Measurements from ENCODE around the gene MYCBP2.
"Not testable (repeated sequence)": the region's sequence is repeated elsewhere in the genome, so short reads cannot be mapped to it uniquely, and the experiment has no call there.

Gene MYCBP2

DNA sequence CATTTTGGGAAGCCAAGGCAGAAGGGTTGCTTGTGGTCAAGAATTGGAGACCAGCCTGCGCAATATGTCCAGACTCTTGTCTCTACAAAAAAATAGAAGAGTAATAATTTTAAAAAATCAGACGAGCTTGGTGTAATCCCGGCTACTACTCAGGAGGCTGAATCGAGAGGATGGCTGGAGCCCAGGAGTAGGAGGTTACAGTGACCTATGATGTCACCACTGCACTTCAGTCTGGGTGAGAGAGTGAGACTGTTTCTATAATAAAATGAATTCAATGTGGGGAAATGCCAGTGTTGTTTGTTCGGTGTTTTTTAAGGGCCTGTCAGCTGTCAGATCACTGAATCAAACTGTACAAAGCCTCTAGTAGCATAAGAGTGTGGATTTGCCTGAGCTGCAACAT, 298.7 kb downstream of the MYCBP2 start:
- no peak for DNase-seq (ENCODE audit: low read depth in 2 of 2)

DNA sequence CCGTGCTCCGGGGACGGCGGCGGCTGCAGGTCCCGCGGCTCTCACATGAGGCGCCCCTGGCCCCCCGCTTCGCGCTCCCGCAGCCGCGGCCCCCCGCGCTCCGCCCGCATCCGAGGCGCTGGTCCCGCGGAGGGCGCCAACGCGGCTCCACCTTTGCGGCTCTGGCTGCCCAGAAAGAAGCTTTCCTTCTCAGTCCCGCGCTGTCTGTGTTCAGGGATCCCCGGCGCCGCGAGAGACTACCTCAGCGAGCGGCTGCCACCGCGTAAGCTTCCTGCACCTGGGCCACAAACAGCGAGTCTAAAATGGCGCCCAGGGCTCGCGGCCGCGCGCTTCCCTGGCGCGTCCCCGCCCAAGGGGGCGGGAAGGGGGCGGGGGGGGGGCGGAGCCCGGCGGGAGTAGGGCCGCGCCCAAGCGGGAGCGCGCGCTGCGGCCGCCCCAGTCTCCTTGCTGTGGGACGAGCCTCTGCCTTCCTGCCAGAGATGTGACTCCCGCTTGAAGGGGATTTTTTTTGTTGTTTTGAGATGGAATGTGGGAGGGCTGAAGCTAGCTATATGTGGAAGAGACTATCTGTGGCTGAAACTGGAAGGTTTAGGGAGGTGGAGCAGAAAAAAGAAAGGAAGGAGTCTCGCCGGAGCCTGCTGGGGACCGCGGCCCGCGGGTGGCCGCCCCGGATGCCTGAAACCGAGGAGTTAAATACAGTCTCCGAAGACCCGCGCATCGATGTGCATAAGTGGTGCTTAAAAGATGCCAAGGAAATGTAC, 299.9 kb downstream of the MYCBP2 start, which contains the start of gene FBXL3:
Gene FBXL3, minus strand, starts transcription at position 299 of the 761 bp plus-strand sequence. CDS start 5,299 bp downstream, outside the sequence.
- DNase-seq (ENCODE audit: low read depth in 2 of 2): peak; percentile 50 to 57

DNA sequence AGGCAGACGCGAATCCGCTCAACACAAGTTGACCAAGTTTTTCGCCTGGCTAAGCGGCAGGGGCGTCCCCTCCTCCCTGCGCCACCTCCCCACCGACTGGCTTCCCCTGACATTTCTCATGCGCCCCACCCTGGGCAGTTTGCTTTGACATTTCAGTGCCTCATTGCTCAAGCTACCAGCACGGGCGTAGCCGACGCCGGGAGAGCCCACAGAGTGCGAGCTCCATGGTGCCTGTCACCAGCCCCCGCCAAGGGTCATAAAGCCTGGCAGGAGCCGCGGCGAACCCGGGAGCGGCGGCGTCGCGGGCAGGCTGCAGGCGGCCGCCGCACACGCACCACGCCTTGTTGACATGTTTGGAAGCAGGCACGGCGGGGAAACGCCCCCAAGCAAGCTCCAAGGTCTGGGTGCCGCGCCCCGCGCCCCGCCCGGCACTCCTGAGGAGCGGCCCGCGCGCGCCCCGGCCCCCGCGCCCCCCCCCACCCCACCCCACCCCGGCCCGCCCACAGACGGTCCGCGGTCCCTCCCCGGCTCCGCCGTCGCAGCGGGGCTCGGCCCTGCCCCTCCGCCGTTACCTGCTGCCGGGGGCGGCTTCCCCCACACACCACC, 300.5 kb downstream of the MYCBP2 start:
- DNase-seq (ENCODE audit: low read depth in 2 of 2): peak; percentile 32 to 35

DNA sequence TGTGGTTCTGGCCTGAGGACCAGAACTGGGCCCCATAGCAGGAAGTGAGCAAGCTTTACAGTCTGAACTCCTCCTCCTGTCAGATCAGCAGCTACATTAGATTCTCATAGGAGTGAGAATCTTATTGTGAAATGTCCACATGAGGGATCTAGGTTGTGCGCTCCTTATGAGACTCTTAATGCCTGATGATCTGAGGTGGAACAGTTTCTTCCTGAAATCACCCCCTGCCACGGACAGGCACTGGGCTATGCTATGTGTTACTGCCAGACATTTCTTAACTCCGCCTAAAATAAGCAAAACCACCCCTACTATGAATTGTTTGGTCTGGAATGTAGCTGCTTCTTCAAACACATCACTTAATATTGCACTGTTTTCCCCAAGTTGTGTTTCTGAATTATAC, 304.6 kb downstream of the MYCBP2 start:
- DNase-seq (ENCODE audit: low read depth in 2 of 2): no peak

DNA sequence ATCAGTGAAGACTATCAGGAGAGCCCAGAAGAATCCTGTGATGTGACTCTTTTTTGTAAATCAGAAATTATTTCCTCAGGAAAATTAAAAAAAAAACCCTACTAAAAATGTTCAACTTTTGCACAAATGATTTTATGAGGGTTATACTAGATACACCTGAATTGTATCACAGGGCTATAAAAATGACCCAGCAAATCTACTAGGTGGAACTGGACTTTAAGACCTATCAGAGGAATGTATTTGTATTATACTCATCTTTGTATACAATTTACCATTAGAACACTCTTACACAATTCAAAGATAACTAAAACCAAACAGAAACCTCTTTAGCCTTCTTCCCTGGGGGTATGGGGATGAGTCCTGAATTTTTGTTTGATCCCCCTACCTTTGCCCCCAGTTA, 307.1 kb downstream of the MYCBP2 start:
- no peak for DNase-seq (ENCODE audit: low read depth in 2 of 2)

DNA sequence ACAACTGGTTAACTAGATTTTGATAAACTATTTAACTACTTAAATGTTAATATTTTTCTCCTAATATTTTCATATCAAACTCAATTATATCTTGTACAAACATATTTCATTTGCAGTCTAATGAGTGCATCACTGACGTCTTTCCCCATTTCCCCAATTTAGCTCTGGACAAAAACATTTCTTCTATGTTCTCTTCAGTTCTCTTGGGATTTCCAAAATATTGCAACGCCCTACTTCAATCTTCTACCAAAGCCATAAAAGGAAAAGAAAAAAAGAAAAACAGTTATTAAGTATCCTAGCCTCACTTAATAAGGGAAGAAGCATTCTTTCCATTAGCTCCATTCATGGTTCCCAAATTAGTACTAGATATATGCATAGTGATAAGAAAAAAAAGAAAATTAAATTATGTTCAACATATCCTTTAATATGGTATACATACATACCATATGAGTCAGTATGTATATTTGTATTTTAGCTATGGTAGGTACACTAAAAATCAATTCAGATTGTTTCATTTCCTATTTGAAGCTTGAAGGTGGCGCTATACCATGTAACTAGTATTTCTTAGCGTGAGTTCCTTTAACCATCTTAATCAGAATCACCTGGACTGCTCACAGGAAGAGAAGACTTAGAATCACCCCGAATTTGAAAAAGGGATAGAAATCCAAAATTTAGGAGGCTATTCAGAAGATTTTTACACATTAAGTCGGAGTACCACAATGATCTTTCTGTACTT, 309.8 kb downstream of the MYCBP2 start:
- no peak for DNase-seq (ENCODE audit: low read depth in 2 of 2)

DNA sequence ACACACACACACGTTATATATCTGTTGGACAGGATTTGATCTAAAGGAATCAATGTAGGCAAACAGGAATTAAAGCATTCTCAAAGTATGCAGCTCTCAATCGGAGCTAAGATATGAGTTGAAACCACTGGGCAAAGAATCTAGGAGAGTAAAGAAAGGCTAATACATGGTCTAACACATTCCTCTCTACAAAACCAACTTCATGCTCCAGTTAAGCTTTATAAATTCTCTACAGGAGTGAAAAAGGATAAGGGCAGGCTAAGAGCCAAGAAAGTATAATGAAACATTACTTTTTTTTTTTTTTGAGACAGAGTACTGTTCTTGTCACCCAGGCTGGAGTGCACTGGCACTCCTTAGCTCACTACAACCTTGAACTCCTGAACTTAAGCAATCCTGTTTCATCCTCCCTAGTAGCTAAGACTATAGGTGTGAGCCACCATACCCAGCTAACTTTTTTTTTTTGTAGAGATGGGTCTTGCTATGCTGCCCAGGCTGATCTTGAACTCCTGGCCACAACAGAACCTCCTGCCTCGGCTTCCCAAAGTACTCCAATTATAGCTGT, 310.6 kb downstream of the MYCBP2 start:
- no peak for DNase-seq (ENCODE audit: low read depth in 2 of 2)

DNA sequence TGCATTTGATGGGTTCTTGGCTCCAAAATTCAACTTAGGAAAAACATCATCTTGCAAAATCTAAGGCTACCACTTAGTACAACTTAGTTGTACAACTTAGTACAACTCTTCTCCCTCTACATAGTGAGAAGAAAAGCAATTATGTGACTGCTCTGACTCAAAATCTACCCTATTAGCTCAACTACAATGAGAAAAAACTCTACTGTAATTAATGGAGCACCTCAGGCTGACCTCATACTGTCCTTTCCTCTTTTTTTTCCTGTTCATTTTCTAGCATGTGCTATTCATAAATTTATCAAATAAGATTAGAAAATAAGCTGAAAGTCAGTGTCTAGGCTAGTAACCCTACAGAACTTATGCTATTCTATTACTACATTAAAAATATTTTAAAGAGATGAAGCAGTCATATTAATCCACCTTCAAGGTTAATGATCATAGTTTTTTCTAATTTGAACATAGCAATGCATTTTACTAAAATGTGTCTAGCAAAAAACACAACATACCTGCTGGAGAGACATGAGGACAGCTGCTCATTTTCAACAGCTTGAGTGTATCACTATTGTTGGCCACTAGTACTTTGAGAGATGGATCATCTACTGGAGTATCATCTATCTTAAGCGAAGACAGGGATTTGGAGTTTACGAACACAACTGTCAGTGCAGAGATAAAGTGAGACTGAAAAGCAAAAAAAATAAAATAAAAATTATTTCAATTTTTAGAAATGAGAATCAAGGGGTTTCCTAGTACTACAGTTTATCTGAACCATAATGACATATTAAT, 311.8 kb downstream of the MYCBP2 start:
- no peak for DNase-seq (ENCODE audit: low read depth in 2 of 2)

DNA sequence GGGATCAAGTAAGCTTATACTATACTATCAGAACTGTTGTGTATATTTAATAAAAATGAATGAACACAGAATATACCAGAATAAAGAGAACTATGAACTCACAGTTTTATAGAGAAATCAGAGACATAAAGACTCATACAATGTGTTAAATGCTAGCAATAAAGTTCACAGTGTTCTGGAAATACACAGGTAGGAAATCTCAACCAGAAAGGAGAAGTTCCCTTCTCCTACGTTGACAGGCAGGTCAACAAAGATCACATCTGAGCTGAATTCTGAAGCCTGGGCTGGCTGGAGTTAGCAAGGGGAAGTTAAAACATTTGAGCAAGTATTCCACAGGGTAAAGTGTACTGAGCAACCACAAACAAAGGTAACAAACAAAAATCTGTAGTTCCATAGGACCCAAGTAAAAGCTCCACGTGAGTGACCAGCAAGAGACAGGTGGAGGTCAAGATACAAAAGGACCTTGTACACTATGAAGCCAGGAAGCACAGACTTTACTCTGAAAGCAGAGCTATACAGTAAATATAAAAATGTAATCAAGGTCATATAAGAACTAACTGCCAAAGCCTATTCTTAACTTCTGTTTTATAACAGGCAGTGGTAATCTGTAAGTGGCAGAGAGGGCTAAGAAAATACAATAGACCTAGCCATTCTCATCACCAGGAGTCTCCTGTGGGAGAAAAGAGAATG, 312.9 kb downstream of the MYCBP2 start:
- no peak for DNase-seq (ENCODE audit: low read depth in 2 of 2)

DNA sequence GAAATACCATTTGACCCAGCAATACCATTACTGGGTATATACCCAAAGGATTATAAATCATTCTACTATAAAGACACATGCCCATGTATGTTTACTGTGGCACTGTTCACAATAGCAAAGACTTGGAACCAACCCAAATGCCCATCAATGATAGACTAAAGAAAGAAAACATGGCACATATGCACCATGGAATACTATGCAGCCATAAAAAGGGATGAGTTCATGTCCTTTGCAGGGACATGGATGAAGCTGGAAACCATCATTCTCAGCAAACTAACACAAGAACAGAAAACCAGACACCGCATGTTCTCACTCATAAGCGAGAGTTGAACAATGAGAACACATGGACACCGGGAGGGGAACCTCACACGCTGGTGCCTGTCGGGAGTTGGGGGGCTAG, 317.2 kb downstream of the MYCBP2 start:
- DNase-seq (ENCODE audit: low read depth in 2 of 2): not testable (repeated sequence)

DNA sequence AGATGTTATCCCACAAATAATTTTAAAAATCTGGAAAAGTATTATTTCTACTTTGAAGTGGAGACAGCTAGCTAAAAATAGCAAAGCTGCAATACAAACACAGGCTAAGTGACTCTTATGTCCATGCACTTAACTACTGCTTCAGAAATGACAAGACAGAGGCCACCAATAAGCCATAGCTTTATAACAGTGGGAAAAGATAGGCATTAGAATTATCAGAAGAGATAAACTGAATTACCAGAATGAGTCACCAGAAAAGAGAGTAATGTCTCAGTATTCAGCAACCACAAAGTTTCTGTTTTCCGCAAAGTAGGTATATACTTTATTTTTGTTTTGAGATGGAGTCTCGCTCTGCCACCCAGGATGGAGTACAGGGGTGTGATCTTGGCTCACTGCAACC, 317.9 kb downstream of the MYCBP2 start:
- no peak for DNase-seq (ENCODE audit: low read depth in 2 of 2)

DNA sequence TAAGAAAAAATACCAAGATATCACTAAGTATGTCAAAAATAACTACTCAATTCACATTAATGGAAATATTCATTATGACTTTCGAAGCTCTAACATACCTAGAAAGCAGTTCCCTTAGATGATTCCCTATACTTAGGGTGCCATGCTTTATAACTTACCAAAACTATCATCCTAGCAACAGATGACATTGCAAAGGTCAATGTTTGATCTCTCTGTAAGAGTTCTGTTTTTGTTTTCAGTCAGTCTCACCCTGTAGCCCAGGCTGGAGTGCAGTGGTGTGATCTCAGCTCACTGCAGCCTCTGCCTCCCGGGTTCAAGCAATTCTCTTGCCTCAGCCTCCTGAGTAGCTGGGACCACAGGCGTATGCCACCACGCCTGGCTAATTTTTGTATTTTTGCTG, 318.6 kb downstream of the MYCBP2 start:
- not testable (repeated sequence) for DNase-seq (ENCODE audit: low read depth in 2 of 2)

DNA sequence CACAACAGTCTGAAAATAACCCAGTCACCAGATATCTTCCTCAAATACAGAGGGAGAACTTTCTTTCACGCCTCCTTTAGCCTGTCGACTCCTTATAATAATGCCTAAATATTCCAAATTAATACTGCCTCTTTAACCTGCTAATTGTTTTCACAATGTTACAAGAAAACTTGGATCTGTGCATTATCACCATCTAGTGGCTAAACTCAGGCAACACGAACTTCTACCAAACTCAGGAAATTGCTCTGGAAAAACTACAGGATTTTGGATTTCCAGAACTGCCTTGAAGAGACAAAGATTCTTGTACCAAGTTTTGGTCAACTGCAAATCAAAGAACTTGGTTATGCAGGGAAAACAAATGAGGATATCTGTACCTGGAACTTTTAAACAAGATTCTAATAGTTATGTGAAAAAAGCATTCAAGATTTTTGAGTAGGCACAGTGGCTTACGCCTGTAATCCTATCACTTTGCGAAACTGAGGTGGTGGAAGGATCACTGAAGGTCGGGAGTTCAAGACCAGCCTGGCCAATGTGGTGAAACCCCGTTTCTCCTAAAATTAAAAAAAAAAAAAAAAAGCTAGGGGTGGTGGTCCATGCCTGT, 324.2 kb downstream of the MYCBP2 start:
- DNase-seq (ENCODE audit: low read depth in 2 of 2): no peak

DNA sequence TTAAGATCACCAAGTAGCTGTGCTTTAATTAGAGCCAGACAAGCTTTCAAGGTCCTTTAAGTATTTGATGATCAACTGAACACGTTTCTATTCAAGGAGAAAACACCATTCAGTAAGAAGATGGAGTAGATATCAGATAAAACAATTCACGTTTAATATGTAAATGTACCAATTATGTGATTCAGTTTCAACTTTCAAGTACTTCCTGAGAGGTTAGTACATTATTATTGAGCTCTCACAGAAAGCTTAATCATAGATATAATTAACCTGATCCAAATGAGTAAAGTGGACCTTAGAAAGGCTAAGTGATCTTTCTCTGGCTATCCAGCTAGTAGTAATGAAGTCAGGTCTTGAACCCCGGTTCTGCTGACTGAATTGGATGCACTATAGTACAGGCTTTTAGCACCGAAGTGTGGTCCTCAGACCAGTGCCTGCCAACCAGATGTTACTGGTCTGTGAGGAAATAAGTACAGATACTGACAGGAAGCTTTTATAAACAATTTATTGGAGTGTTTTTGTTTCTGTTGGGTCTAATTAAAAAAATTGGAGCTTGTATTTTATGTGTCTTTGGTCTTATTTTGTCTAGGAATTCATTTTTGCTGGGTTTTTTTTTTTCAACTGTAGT, 324.8 kb downstream of the MYCBP2 start:
- no peak for DNase-seq (ENCODE audit: low read depth in 2 of 2)

DNA sequence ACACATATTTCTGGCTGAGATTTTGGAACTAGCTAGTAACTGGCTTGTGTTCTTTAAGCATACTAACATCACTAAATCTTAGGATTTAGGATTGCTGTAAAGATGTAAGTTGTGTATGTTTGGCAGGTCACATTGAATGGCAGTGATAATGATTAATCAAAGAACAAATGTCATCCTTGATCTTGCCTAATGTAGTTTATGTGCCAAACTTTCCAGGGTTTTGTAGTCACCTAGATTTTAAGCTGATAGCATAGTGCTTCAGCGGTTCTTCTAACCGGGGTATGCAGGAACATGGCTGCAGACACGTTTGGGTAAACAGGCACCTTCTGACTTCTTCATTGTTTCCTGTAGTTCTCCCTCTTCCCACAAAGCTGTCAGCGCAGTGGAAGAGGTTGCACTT, 325.4 kb downstream of the MYCBP2 start:
- DNase-seq (ENCODE audit: low read depth in 2 of 2): no peak

DNA sequence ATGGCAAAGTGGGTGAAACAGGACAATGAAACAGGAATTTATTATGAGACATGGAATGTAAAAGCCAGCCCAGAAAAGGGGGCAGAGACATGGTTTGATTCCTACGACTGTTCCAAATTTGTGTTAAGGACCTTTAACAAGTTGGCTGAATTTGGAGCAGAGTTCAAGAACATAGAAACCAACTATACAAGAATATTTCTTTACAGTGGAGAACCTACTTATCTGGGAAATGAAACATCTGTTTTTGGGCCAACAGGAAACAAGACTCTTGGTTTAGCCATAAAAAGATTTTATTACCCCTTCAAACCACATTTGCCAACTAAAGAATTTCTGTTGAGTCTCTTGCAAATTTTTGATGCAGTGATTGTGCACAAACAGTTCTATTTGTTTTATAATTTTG, 326.4 kb downstream of the MYCBP2 start:
- DNase-seq (ENCODE audit: low read depth in 2 of 2): no peak

Measured in stimulated activated CD4-positive, alpha-beta T cell treated with anti-CD3 and anti-CD28 coated beads, Interleukin-1b, Interleukin-23, amount 100 ng/mL, for 1 hour (primary cell).